Choroid plexus epithelial cell (primary cell): ENCODE data around the gene TMEM109.
"Not testable (repeated sequence)": the region's sequence is repeated elsewhere in the genome, so short reads cannot be mapped to it uniquely, and the experiment has no call there.

ENCODE experiments used
- DNase-seq: peaks from one replicate; pipeline ENCODE4 v3.0.0-alpha.2; 2010; ENCODE audit warnings: low read depth
- H3K4me3 ChIP-seq: 2 replicates; pipeline ENCODE4 v1.5.1; 2011; ENCODE audit warnings: low read depth, mild to moderate bottlenecking, control low read depth, low read length, moderate library complexity
- CTCF ChIP-seq: conservative IDR thresholded peaks from 2 replicates; pipeline ENCODE4 v1.5.1; 2011; ENCODE audit warnings: low read depth, mild to moderate bottlenecking, control low read depth, inconsistent platforms, low read length, moderate library complexity

The TMEM109 gene

GRCh38 chr11:60905551-60906113 lies 8.3 kb upstream of the TMEM109 start:
- H3K4me3 ChIP-seq = peak overlapping the region; percentile 90
- no peak for TF ChIP-seq CTCF
- peak; percentile 17 for DNase-seq

GRCh38 chr11:60906132-60906972 lies 7.6 kb upstream of the TMEM109 start, which contains the start of gene PRPF19:
TSS of gene PRPF19 (minus strand) at chr11:60906585. CDS start at chr11:60906382, 203 bp downstream.
- peak within 1 kb of the TSS; percentile 90 for H3K4me3 ChIP-seq
- TF ChIP-seq CTCF = no peak
- peak; percentile 96 for DNase-seq

- H3K4me3 ChIP-seq = no peak overlapping the region
- DNase-seq = no peak
- no peak for TF ChIP-seq CTCF
Measured at GRCh38 chr11:60908803-60909202, 5.2 kb upstream of the TMEM109 start.

GRCh38 chr11:60909680-60910280 lies 4.2 kb upstream of the TMEM109 start:
- DNase-seq, H3K4me3 ChIP-seq: not testable (repeated sequence)

- TF ChIP-seq CTCF = no peak
- DNase-seq = no peak
- no peak overlapping the region for H3K4me3 ChIP-seq
Measured at GRCh38 chr11:60910281-60910687, 3.7 kb upstream of the TMEM109 start.

GRCh38 chr11:60910711-60911380 lies 3.1 kb upstream of the TMEM109 start:
- no peak overlapping the region for H3K4me3 ChIP-seq
- DNase-seq = no peak
- TF ChIP-seq CTCF = no peak
